H1 (cell line): Measurements from ENCODE around the gene ZC3HAV1. TPM values are rescaled to one million over a fixed set of nuclear protein-coding genes. Genes with fewer than 3 reads are reported as not detected.

Experiments used
- ASH2L ChIP-seq: fragments of 200-600, 300-600 bp; sonication (generic); IDR thresholded peaks from one replicate; pipeline ENCODE4 v1.7.1; 2017; ENCODE audit warnings: low read length
- BCL11A ChIP-seq, 2 experiments: IDR thresholded peaks; one replicate each; pipeline ENCODE4 v1.6.1; 2011; ENCODE audit warnings: low read depth in 2 of 2, low read length in 2 of 2, mild to moderate bottlenecking in 2 of 2
- HDAC2 ChIP-seq, 2 experiments: fragments of 300-600 bp in 1 of 2; sonication (generic) in 1 of 2; IDR thresholded peaks; 2 replicates each; pipeline ENCODE4 v1.6.1; 2011 to 2012; ENCODE audit warnings: low read depth in 2 of 2, low read length in 2 of 2, mild to moderate bottlenecking in 2 of 2, moderate library complexity in 2 of 2, borderline replicate concordance in 1 of 2, inconsistent platforms in 1 of 2
- JUND ChIP-seq: IDR thresholded peaks from 2 replicates; pipeline ENCODE4 v1.6.1; 2011; ENCODE audit warnings: mild to moderate bottlenecking, improper control_type of control experiment, low read length
- KDM5A ChIP-seq: fragments of 200-600 bp; IDR thresholded peaks from 2 replicates; pipeline ENCODE4 v1.7.1; 2012; ENCODE audit warnings: mild to moderate bottlenecking, low read length, inconsistent platforms, mixed read lengths
- POLR2AphosphoS5 ChIP-seq: IDR thresholded peaks from 2 replicates; pipeline ENCODE4 v1.6.1; 2011; ENCODE audit warnings: low read depth, low read length
- RBBP5 ChIP-seq: IDR thresholded peaks from 2 replicates; pipeline ENCODE4 v1.7.1; 2012; ENCODE audit warnings: low read depth, mild to moderate bottlenecking, inconsistent platforms, low read length, moderate library complexity, borderline replicate concordance
- SP1 ChIP-seq: IDR thresholded peaks from 2 replicates; pipeline ENCODE4 v1.6.1; 2011; ENCODE audit warnings: low read depth, low read length
- SP2 ChIP-seq: IDR thresholded peaks from 2 replicates; pipeline ENCODE4 v1.6.1; 2012; ENCODE audit warnings: mild to moderate bottlenecking, low read length, inconsistent platforms
- polyA plus RNA-seq, 7 experiments: library from polyadenylated mRNA; depleted of rRNA in 3 of 7; stranded (reverse) in 5 of 7; unstranded in 2 of 7; fragments of >200 nt in 5 of 7; fragments of 200-250 nt in 2 of 7; gene quantifications; 1 replicate in 5 of 7; 2 replicates in 1 of 7; 4 replicates in 1 of 7; pipeline versions ENCODE4 v1.2.1 to v1.2.3, GENCODE V29; 2011 to 2013; ENCODE audit warnings: missing spikeins in 2 of 7, mixed read lengths in 2 of 7
- total RNA-seq: library from RNA; stranded (reverse); fragmentation: NEBNext Ultra II Directional; extraction: Animal tissue kit (Norgen Biotek cat#: 25700); gene quantifications from 2 replicates; pipeline ENCODE4 v1.2.1, GENCODE V29; 2021

The ZC3HAV1 gene
- total and polyA plus RNA-seq, 2 of the 8 experiments (the other 6 are each of a cell fraction or from before 2014, with no cell fraction given) = 22.5 to 43.4 TPM

- TF ChIP-seq JUND = no peak
- no peak for TF ChIP-seq HDAC2 (IDR thresholded peaks at IDR 0.05; ENCODE audit: borderline replicate concordance in 1 of 2, low read depth in 2 of 2, low read length in 2 of 2)
- TF ChIP-seq KDM5A = no peak
- TF ChIP-seq SP2 = no peak
- no peak for TF ChIP-seq POLR2AphosphoS5
- no peak for TF ChIP-seq SP1
- no peak for TF ChIP-seq ASH2L
- no peak for TF ChIP-seq RBBP5
- TF ChIP-seq BCL11A (IDR thresholded peaks at IDR 0.05; ENCODE audit: low read depth in 2 of 2, low read length in 2 of 2) = no peak
These were observed 44.2 kb downstream of the ZC3HAV1 start (continued) for GRCh38 chr7:139065323-139065722.
